ENCODE results near the gene GPR119.
"Not testable (repeated sequence)": the region's sequence is repeated elsewhere in the genome, so short reads cannot be mapped to it uniquely, and the experiment has no call there.

The GPR119 gene

GRCh38 chrX:130385520-130385919 lies at the start of gene GPR119:
Gene GPR119, minus strand, starts transcription at chrX:130385674. Its CDS starts 227 bp downstream, at chrX:130385447.
- DNase-seq: no peak

- DNase-seq: not testable (repeated sequence)
These were observed 43.8 kb upstream of the GPR119 start for GRCh38 chrX:130429236-130429635.

- no peak for DNase-seq
These were observed 41.1 kb upstream of the GPR119 start for GRCh38 chrX:130426531-130426930.

- DNase-seq: no peak
These were observed 33.8 kb upstream of the GPR119 start for GRCh38 chrX:130419263-130419662.

GRCh38 chrX:130418740-130419139 lies 33.3 kb upstream of the GPR119 start:
- DNase-seq: no peak

- DNase-seq: no peak
These were observed 32.6 kb upstream of the GPR119 start for GRCh38 chrX:130418066-130418465.

GRCh38 chrX:130416785-130417184 lies 31.3 kb upstream of the GPR119 start:
- DNase-seq: no peak

- no peak for DNase-seq
These were observed 29.7 kb upstream of the GPR119 start for GRCh38 chrX:130415201-130415600.

GRCh38 chrX:130414800-130415199 lies 29.3 kb upstream of the GPR119 start:
- no peak for DNase-seq

GRCh38 chrX:130413415-130413814 lies 27.9 kb upstream of the GPR119 start:
- no peak for DNase-seq

- no peak for DNase-seq
These were observed 16.8 kb upstream of the GPR119 start for GRCh38 chrX:130402208-130402684.

- peak; percentile 61 for DNase-seq
These were observed 16.1 kb upstream of the GPR119 start, which contains the start of gene RBMX2 for GRCh38 chrX:130401415-130402207. Gene RBMX2, plus strand, starts transcription at chrX:130401987. Its CDS starts 46 bp downstream, at chrX:130402033.

GRCh38 chrX:130395341-130395740 lies 9.9 kb upstream of the GPR119 start:
- DNase-seq: no peak

- no peak for DNase-seq
These were observed 8.1 kb upstream of the GPR119 start for GRCh38 chrX:130393451-130394074.

- DNase-seq: no peak
These were observed 934 bp upstream of the GPR119 start for GRCh38 chrX:130386408-130386808.

- no peak for DNase-seq
These were observed 7.3 kb downstream of the GPR119 start for GRCh38 chrX:130378024-130378669.

- DNase-seq: no peak
These were observed 9.4 kb downstream of the GPR119 start for GRCh38 chrX:130376077-130376476.

GRCh38 chrX:130352050-130352449 lies 33.4 kb downstream of the GPR119 start:
- not testable (repeated sequence) for DNase-seq

GRCh38 chrX:130351567-130351966 lies 33.9 kb downstream of the GPR119 start:
- no peak for DNase-seq

- no peak for DNase-seq
These were observed 38.2 kb downstream of the GPR119 start for GRCh38 chrX:130347321-130347720.

- DNase-seq: no peak
These were observed 42.1 kb downstream of the GPR119 start for GRCh38 chrX:130343411-130343810.

GRCh38 chrX:130340271-130340670 lies 45.2 kb downstream of the GPR119 start:
- DNase-seq: no peak

GRCh38 chrX:130339408-130340222 lies 45.9 kb downstream of the GPR119 start, which contains the start of gene SLC25A14:
Gene SLC25A14, plus strand, starts transcription at chrX:130339919. Its CDS starts 360 bp downstream, at chrX:130340279.
- DNase-seq: peak; percentile 55
